AML-193 (cell line): Measurements from ENCODE around the gene ANGEL2.
"Not testable (repeated sequence)": the region's sequence is repeated elsewhere in the genome, so short reads cannot be mapped to it uniquely, and the experiment has no call there.

Experiments
- DNase-seq, 2 experiments: peaks; one replicate each; lab custom pipeline; 2025; lab: John Stamatoyannopoulos, UW

Gene ANGEL2

DNA sequence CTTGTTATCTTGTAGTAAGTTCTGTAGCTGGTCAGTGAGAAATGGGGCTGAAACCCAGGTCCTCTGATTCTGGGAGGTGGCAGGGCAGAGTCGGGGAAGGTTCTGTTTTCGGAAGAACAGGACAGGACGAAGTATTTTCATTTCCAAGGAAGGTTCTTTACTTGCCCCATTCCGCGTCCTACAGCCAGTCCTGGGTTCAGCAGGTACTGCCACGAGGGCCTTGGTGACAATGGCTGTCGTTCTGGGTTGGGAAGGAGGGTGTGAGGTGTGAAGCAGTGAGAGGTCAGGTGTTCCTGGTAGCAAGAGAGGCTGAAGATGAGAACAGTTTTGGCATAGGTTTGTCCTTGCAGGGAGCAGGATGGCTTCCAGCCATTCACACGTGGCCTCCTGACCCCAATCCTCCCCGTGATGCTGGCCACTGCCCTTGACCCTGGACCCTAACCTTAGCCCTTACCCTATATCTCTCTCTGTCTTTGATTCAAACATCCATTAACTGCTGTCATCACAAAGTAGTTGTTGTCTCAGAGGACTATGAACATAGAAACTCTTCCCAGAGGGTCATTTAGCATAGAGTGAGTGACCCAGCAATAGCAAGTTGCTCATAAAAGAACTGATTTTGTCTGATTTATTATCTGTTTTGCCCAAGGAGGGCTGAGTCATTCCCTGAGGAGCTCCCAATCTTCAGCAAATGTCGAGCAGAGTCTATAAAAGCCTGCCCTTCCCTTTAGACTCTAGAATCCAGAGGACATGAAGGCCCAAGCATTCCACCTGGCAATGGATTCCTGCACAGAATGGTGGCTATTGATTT is 40.4 kb downstream of the ANGEL2 start:
- no peak for DNase-seq

DNA sequence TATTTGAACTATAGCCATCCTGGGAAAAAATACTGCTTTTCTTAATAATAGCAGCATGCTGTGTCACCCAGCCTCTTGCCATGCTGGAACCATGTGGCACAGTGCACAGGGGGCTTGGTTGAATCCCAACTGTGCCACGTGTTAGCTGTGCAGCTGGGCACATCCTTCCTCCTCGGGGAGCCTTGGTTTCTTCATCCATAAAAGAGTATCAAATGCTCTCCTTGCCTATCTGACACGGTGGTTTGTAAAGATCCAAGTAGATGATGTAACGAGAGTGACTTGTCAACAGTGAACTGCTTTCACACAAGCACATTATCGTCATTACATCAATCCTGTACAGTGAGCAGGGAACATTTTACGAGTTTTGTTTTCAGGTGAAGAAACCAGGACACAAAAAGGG is 41.0 kb downstream of the ANGEL2 start:
- DNase-seq: no peak

DNA sequence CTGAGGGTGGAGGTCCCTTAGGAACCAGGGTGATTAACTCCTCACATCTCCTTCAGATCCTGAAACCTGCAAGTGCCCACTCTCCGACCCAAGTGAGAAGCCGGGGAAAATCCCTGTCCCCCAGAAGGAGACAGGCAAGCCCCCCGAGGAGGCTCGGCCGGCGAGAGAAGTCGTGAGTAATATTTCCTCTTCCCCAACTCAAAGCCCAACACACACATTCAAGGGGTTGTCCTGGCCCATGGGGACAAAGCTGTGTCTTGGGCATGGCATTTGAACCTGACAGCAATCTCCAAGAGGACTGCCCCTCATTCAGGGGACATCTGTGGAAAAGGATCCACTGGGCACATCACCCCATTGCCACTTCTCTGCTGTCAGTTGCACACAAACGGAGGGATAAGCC is 41.8 kb downstream of the ANGEL2 start:
- DNase-seq: no peak

DNA sequence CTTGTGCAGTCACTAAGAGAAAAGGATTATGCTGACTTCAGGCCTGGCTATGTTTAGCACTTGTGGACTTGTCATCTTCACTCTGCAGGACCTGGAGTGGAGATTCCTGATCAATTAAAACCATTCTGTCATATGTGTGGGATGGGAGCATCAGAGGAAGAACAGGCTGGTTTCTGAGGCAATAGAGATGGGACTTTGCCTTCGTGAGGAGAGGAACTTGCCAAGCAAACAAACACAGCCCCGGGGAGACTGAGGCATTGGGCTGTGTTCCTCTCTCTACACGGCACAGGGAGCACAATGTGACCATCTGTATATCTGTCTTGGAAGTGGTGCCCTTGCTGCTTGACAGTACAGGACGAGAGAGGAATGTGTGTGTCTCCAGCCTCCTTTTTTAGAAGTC is 42.2 kb downstream of the ANGEL2 start:
- DNase-seq: no peak

DNA sequence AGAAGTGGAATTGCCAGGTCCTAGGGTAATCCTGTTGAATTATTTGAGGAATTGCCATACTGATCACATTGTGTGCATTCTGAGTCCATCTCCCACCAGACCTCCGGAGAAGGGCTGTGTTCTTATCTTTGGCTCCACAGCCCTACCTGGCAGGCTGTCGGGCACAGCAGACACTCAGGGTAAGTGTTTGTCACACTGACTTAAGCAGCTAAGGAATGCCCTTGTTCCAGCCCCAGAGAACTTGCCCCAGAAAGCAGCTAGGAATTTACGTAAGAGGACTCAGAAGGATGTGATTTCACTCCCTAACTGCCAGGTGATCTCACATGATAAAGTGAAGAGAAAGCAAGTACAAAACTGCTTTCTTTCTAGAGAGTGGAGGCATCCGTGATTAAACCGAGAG is 44.4 kb downstream of the ANGEL2 start:
- DNase-seq: no peak

DNA sequence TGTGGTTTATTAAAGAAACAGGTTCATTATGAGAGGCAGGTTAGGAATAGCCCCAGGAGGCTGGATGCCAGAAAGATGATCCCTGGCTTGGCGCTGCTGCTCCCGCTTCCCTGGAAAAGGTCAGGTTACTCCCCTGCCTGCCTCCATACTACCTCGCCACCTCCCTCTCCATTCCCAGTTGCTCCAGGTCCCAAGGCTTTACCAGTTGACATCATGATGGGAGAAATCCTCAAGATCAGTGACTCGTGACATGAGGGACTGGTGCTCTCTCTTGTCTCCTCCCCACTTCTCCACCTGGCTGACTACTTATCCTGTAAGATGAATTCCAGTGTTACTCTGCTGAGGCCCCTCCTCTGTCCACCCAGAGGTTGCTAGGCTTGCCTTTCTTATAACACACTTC is 45.6 kb downstream of the ANGEL2 start:
- no peak for DNase-seq

DNA sequence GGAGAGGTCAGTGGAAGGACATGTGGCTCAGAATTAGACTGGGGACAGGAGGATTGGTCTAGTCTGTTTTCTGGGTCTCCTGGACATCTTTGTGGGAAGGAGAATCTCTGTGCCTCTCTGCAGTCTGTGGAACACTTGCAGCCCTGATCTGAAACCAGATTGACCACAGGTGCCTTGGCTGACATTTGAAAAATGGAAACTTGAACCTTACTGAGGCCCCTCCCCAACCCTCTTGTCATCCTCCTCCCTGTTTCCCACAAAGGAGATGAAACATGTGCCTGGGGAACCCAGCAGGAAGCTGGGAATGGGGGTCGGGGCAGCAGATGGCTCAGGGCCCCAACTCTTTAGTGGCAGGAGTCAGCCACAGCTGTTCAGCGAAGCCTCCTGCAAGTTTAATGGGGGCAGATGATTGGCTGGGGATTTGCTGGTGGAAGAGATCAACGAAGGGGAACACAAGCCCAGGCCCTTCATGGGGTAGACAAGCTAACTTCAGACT is 47.3 kb downstream of the ANGEL2 start:
- no peak for DNase-seq

DNA sequence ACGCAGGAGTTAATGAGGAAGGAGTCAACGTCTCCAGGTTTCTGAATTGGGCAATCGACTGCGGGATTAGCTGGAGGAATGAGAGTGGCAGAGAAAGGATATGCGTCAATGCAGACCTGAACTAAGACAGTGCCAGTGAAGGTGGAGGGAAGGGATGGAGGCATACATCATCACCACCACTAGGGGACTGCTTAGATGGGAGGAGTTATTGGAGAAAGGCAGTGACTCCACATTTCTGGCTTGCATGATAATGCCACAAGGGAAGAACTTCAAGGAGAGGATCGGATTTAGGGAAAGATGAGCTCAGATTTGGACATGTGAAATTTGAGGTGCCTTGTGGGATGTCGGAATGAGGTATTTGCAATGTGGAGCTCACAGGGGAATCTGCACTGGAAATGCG is 47.9 kb downstream of the ANGEL2 start:
- DNase-seq: peak in 1 of 2 experiments; percentile 41

DNA sequence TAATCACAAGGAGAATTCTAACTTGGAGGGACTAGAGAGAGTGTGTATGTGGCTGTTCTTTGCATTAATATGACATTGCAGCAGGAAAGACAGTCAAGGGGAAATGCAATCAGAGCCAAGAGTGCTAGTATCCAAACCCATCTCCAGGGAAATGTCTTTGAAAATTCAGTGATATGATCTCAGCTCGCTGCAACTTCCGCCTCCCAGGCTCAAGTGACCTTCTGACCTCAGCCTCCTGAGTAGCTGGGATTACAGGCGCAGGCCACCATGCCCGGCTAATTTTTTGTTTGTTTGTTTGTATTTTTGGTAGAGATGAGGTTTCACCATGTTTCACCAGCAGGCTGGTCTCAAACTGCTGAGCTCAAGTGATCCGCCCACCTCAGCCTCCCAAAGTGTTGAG is 49.1 kb downstream of the ANGEL2 start:
- DNase-seq: no peak

DNA sequence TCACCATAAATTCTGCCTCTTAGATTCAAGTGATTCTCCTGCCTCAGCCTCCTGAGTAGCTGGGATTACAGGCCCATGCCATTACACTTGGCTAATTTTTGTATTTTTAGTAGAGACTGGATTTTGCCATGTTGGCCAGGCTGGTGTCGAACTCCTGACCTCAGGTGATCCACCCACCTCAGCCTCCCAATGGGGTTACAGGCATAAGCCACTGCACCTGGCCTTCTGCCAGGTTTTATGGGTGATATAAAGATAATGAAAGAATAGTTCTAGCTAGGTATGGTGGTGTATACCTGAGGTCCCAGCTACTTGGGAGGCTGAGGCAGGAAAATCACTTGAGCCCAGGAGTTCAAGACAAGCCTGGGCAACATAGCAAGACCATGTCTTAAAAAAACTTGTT is 50.7 kb downstream of the ANGEL2 start:
- DNase-seq: not testable (repeated sequence)

DNA sequence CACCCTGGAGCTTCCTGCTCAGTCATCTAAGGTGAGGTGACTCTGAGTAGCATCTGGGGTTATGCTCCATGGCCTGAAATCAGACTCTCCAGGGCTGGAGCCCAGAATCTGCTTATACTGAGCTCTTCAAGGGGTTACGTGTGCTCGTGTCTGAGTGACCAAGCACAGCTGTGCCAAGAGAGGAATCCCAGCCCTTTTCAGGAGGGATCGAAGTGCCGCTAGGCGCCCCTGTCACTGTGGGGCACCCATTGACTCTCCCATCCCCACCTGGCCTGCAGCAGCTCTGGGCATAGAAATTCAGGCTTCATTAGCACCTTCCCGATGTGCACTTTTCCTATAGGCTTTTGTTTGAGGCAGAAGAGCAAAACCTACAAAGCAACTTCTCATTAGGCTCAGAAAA is 51.6 kb downstream of the ANGEL2 start:
- DNase-seq: no peak

DNA sequence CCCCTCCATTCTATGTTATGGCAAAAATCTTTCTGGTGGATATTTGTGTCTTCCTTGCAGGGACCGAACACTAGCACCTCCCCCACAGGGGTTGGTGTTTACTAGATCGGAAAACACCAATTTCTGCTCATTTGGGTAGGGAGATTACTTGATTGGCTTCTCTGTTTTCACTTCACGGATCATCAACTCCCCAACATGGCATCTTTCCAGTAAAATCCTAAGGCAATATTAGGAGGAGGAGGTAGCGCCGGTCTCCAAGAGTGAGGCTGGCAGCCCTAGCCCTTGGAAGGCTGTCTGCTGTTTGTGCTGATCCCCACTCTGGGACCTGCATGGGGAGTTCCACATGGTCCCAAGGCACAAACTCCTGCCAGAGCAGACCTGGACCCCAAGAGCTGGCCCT is 53.2 kb downstream of the ANGEL2 start:
- no peak for DNase-seq

DNA sequence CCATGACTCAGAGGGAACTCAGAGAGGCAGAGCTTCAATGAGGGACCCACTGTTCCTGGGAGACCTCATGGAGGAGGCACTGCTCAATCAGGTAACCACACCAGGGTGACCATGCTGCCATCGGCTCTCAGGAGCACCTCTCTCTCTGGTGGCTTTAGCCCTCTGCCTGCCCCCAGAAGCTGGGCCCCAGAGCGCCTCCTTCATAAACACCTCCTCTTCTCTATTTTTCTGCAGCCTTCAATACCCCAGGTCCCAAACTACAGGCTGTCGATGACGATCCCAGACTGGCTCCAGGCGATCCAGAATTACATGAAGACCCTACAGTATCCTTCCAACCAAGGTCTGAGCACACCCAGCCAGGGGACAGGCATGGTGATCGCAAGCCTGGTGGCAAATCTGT is 54.7 kb downstream of the ANGEL2 start:
- no peak for DNase-seq

DNA sequence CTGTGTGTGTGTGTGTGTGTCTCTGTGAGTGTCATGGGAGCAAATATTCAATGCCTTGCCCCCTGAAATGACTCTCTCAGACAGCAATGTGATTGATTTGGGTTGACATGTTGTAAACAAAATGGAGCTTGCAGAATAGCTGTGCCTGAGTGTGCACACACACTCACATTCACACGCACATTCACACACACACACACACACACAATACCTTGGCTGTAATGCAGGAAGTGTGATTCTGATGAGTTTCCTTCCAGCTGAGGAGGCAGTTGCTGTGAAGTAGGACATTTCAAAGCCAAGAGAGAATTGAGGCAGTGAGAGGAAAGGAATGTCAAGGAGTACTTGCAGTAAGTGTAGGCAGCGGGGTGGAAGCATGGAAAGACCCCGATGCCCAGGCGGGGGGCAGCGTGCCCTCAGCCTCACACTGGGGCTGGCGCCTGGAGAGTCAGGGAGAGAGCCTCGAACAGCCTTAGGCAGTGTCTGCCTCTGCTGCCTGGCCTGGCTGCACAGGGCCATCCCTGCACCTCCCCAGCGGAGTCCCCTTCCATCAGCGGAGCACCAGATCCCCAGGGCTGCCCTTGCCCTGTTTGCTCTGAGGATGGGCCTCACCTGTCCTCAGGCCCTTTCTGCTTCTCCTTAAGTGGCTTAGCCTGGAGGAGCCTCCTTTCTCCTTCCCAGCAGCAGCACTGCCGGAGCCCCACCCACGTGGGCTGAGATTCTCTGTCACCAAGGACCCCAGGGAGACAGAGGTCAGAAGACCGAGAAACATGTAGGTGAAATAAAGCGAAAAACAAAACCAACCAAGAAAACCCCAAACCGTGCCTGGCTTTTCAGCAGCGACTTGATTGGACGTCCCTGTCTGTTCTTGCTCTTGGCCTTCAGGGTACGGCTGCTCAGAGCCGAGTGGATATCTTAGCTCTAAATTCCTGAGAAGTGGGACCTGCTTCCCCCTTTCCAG is 56.1 kb downstream of the ANGEL2 start:
- no peak for DNase-seq

DNA sequence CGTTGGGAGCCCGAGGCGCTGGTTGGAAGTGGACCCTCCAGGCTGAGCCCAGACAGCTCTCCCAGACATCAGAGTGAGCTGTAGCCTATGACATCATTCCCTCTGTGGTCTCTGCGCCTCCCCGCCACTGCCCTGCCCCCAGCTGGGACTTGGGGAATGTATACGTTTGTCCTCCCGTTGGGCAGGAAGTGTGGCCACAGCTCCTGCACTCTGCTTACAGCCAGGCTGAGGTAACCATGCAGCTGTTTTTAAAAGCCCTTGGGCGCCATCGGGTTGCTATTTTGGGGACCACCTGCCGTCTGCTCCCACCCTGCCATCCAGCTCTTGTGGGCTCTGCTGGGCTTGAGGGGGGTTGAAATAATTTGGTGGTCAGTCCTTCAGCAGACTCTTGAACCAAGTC is 57.5 kb downstream of the ANGEL2 start:
- no peak for DNase-seq

DNA sequence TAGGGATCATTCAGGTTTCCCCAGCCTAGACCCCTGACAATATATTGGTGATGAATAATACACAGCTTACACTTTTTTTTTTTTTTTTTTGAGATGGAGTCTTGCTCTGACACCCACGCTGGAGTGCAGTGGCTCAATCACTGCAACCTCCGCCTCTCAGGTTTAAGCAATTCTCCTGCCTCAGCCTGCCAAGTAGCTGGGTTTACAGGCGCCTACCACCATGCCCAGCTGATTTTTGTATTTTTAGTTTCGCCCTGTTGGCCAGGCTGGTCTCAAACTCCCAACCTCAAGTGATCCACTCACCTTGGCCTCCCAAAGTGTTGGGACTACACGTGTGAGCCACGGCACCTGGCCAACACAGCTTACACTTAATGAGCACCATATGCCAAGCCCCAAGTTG is 58.1 kb downstream of the ANGEL2 start:
- DNase-seq: no peak

DNA sequence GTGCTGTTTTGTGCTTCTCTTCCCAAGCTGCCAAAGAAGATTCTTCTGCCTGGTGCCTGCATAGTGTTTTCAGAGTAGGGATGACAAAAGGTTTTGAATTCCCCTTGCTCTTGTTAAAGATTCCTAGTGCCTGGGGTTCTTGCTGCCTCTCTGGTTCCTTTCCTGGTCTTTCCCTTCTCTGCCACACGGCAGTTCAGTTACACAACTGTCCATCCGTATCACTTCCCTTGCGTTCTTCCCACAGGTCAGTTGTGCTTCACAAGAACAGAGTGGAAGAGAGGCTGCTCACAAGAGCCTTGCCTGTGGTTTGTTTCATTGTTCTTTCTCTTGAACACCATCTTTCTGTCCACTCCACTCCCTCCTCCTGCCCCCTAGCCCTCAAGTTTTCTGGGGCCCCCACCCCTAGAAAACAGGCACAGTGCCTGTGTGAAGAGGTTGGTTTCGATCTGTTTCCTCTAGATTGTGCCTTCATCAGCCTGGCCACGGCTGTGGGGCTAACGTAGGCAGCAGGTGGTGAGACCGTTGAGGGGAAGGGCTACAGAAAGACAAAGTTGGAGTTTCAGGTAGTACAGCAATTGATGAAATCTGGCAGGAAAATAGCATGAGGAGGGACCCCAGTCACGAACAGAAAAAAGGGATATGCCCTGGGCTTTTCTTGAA is 59.6 kb downstream of the ANGEL2 start:
- no peak for DNase-seq

DNA sequence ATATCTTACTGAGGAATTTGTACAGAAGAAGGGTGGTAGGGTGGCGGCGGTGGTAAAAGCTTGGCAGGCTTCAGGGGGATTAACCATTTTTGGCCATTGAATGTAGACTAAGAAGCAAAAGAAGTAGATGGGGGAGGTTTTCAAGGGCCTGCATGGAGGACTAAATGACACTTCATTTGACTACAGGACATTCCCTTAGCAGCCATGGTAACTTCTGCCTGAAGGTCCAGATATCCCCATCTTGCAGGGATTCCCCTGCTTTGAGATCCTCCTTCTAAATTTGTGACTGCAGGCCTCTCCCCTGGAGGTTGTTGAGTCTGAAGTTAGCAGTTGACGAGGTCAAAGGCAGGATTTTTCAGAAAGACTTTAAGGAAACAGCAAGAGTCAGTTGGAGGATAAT is 60.6 kb downstream of the ANGEL2 start:
- DNase-seq: no peak

DNA sequence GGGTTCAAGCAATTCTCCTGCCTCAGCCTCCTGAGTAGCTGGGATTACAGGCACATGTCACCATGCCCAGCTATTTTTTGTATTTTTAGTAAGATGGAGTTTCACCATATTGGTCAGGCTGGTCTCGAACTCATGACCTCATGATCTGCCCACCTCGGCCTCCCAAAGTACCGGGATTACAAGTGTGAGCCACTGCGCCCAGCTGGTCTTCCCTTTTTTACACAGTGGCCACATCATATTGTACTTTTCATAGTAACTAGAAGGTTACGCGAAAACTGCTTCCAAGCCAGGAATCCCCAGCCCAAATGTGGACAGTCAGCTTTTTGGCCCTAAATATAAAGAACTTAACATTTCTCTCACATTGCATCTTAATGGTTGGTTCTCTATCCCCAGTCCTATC is 61.2 kb downstream of the ANGEL2 start:
- no peak for DNase-seq

DNA sequence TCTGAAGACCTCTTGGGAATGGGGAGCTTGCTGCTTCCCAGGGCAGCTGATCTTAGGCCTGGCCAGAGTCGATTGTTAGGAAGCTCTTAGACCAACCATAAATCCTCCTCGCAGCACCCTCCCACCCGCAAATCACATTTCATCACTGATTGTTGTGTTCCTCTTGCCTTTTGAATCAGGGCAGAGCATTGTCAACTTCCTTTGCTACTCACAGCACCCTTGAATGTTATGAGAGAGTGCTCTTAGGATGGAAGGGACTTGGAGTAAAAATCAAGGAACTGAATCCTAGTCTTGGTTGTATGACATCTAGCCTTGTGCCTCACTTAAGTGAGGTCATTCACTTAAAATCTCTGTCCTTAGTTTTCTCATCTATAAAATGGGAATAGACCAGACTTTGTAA is 62.3 kb downstream of the ANGEL2 start:
- DNase-seq: no peak

DNA sequence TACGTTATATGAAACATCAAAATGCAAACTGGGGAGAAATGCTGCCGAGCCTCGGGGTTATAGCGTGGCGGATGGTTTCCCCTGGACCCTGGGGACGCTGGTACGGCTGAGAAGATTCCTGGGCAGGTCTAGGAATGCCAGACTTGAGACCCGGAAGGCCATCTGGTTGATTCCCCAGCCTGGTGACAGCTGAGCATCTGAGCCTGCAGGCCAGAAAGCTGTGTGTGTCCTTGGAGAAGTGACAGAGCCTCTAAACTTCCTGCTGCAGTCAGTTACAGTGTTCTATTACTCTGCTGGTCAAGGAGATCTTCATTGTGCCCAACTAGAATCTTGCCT is 63.1 kb downstream of the ANGEL2 start:
- no peak for DNase-seq

DNA sequence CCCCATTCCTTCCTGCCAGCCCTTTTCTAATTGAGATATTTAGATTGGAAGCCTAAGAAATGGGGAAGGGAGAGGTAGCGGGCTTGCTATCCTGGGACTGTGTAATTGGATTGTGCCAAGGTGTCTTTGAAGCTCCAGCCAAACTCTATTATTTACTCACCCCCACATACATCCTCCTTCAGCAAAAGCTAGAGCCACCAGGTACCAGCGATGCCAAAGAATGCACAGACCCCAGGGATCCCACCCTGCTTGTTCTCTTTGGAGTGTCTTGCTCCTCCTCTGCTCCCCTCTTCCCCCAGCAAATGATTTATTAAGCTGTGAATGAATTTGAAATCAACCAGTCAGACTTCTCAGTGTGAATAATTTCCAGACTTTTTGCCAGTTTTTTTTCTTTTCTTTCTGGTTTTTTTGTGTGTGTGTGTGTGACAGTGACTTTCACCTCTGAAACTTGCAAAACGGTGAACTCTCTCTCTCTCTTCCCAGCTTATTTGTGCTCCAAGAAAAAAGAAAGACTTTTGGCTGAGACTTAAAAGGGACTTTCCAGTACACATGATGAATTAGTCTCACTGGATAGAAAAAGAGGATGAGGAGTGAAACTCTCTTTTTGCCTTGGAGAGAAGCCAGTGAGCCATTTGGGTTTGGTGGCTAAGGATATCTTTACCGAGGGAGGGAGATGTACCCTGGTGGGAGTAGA is 63.6 kb downstream of the ANGEL2 start:
- DNase-seq: no peak
